ENCODE measurements around the gene PREX1.

PREX1 gene

DNA sequence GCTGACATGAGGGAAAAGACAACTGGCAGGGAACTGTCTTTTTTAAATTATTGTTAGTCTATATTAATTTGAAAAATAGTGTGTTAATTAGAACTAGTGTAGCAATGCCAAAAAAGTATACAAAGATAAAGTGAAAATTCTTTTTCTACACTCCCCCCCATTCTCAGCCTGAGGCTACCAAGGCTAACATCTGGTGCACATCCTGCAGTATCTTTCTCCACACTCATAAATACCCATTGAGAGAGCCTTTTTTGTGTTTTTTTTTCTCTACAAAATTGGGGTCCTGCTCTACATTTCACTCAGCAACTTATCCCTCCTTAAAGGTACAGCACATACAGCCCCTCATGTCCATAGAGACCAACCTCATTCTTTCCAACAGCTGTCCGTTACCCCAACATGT lies 20.7 kb downstream of the PREX1 start:
- H3K4me1 ChIP-seq (ENCODE audit: insufficient read depth, poor library complexity, severe bottlenecking): no peaks in the 10 kb centered on the region
- H3K27ac ChIP-seq (ENCODE audit: poor library complexity, severe bottlenecking): no peak overlapping the region
- no peak for ATAC-seq (ENCODE audit: low read depth)
- H3K36me3 ChIP-seq (ENCODE audit: low read depth): no peaks in the 10 kb centered on the region
- no peak for TF ChIP-seq CTCF (IDR thresholded peaks at IDR 0.05; ENCODE audit: poor library complexity, severe bottlenecking)
- H3K9me3 ChIP-seq (ENCODE audit: severe bottlenecking): peaks cover 7% of the 10 kb centered on the region
- H3K4me3 ChIP-seq (ENCODE audit: severe bottlenecking): no peak overlapping the region
- H3K27me3 ChIP-seq (ENCODE audit: insufficient read depth, poor library complexity, severe bottlenecking): no peaks in the 10 kb centered on the region
- DNase-seq (ENCODE audit: low spot score): no peak

DNA sequence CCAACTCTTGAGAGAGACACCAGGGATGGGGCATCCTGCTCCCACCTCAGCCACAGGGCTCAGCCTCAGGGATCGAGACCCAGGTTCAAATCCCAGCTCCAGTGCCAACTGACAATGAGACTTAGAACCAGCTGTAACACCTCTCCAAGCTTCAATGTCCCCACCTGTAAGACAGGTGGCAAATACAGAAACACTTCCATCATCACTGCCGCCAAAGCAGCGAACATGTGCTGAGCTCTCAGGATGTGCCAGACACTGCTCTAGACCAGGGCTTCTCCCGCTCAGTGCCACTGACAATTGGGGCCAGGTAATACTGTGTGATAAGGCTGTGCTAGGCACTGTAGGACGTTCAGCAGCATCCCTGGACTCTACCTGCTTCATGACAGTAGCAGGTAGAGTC lies 22.1 kb downstream of the PREX1 start:
- no peaks in the 10 kb centered on the region for H3K36me3 ChIP-seq (ENCODE audit: low read depth)
- H3K4me3 ChIP-seq (ENCODE audit: severe bottlenecking): no peak overlapping the region
- DNase-seq (ENCODE audit: low spot score) (no peak), ATAC-seq (ENCODE audit: low read depth) (no peak)
- no peak for TF ChIP-seq CTCF (IDR thresholded peaks at IDR 0.05; ENCODE audit: poor library complexity, severe bottlenecking)
- no peaks in the 10 kb centered on the region for H3K27me3 ChIP-seq (ENCODE audit: insufficient read depth, poor library complexity, severe bottlenecking)
- H3K9me3 ChIP-seq (ENCODE audit: severe bottlenecking): peaks cover 7% of the 10 kb centered on the region
- no peaks in the 10 kb centered on the region for H3K4me1 ChIP-seq (ENCODE audit: insufficient read depth, poor library complexity, severe bottlenecking)
- no peak overlapping the region for H3K27ac ChIP-seq (ENCODE audit: poor library complexity, severe bottlenecking)

- no peaks in the 10 kb centered on the region for H3K4me1 ChIP-seq (ENCODE audit: insufficient read depth, poor library complexity, severe bottlenecking)
- no peaks in the 10 kb centered on the region for H3K27me3 ChIP-seq (ENCODE audit: insufficient read depth, poor library complexity, severe bottlenecking)
- H3K9me3 ChIP-seq (ENCODE audit: severe bottlenecking): peaks cover 7% of the 10 kb centered on the region
- no peak for DNase-seq (ENCODE audit: low spot score)
- no peak overlapping the region for H3K27ac ChIP-seq (ENCODE audit: poor library complexity, severe bottlenecking)
- no peak for TF ChIP-seq CTCF (IDR thresholded peaks at IDR 0.05; ENCODE audit: poor library complexity, severe bottlenecking)
- ATAC-seq (ENCODE audit: low read depth): no peak
- H3K36me3 ChIP-seq (ENCODE audit: low read depth): no peaks in the 10 kb centered on the region
- no peak overlapping the region for H3K4me3 ChIP-seq (ENCODE audit: severe bottlenecking)
These were observed 22.5 kb downstream of the PREX1 start for GRCh38 chr20:48805286-48805685.

- DNase-seq (ENCODE audit: low spot score): peak; percentile 84
- no peak overlapping the region for H3K27ac ChIP-seq (ENCODE audit: poor library complexity, severe bottlenecking)
- no peak for TF ChIP-seq CTCF (IDR thresholded peaks at IDR 0.05; ENCODE audit: poor library complexity, severe bottlenecking)
- H3K9me3 ChIP-seq (ENCODE audit: severe bottlenecking): peaks cover 7% of the 10 kb centered on the region
- ATAC-seq (ENCODE audit: low read depth): no peak
- no peaks in the 10 kb centered on the region for H3K4me1 ChIP-seq (ENCODE audit: insufficient read depth, poor library complexity, severe bottlenecking)
- H3K27me3 ChIP-seq (ENCODE audit: insufficient read depth, poor library complexity, severe bottlenecking): no peaks in the 10 kb centered on the region
- no peaks in the 10 kb centered on the region for H3K36me3 ChIP-seq (ENCODE audit: low read depth)
- H3K4me3 ChIP-seq (ENCODE audit: severe bottlenecking): no peak overlapping the region
These were observed 23.4 kb downstream of the PREX1 start for GRCh38 chr20:48804300-48804980.
